HepG2 (cell line): ENCODE results near the gene RAB30. TPM values are rescaled to one million over a fixed set of nuclear protein-coding genes. Genes with fewer than 3 reads are reported as not detected.
A peak's percentile ranks its signal among the peaks of the same experiment; 100 is the strongest.

Source experiments
- BCL3 ChIP-seq: sonication (generic); formaldehyde crosslinking; IDR thresholded peaks from 2 replicates; pipeline ENCODE4 v1.5.1; 2020; ENCODE audit warnings: mild to moderate bottlenecking, missing genetic modification reagents, moderate library complexity
- DPF2 ChIP-seq: sonication (generic); formaldehyde crosslinking; IDR thresholded peaks from 2 replicates; pipeline ENCODE4 v1.4.0; 2020; ENCODE audit warnings: mild to moderate bottlenecking, low read depth, missing genetic modification reagents, borderline replicate concordance
- ESRRA ChIP-seq: sonication (generic); formaldehyde crosslinking; IDR thresholded peaks from 2 replicates; pipeline ENCODE4 v1.5.1; 2020; ENCODE audit warnings: mild to moderate bottlenecking, low read depth, missing genetic modification reagents
- FUBP1 ChIP-seq: sonication (generic); formaldehyde crosslinking; IDR thresholded peaks from 2 replicates; pipeline ENCODE4 v1.5.1; 2020; ENCODE audit warnings: missing genetic modification reagents, mild to moderate bottlenecking, borderline replicate concordance
- GLMP ChIP-seq: sonication (generic); formaldehyde crosslinking; IDR thresholded peaks from 2 replicates; pipeline ENCODE4 v1.9.0; 2021; ENCODE audit warnings: missing genetic modification reagents, mild to moderate bottlenecking, borderline replicate concordance
- HINFP ChIP-seq: sonication (generic); formaldehyde crosslinking; IDR thresholded peaks from 2 replicates; pipeline ENCODE4 v1.4.0; 2020; ENCODE audit warnings: low read depth, mild to moderate bottlenecking, missing genetic modification reagents
- KLF6 ChIP-seq: IDR thresholded peaks from 2 replicates; pipeline ENCODE4 v1.8.0; 2016; ENCODE audit warnings: missing biosample characterization, missing genetic modification reagents
- LCORL ChIP-seq, 2 experiments: fragments of 450-650 bp in 1 of 2; sonication (generic) in 1 of 2; formaldehyde crosslinking in 1 of 2; IDR thresholded peaks; 2 replicates each; pipeline versions ENCODE4 v1.5.0 to v1.6.1; 2017 to 2020; ENCODE audit warnings: antibody characterized with exemption in 1 of 2, missing genetic modification reagents in 1 of 2
- MBNL3 ChIP-seq: fragments of 250-450 bp; sonication (Bioruptor Pico); conservative IDR thresholded peaks from 2 replicates; pipeline ENCODE4 v1.8.0; 2022; ENCODE audit warnings: mild to moderate bottlenecking, inconsistent platforms
- MTA1 ChIP-seq: sonication (generic); formaldehyde crosslinking; IDR thresholded peaks from 2 replicates; pipeline ENCODE4 v1.4.0; 2020; ENCODE audit warnings: missing genetic modification reagents, mild to moderate bottlenecking, borderline replicate concordance
- ZBTB1 ChIP-seq: sonication (generic); formaldehyde crosslinking; IDR thresholded peaks from 2 replicates; pipeline ENCODE4 v1.4.0; 2020; ENCODE audit warnings: missing genetic modification reagents, borderline replicate concordance
- ZBTB38 ChIP-seq: sonication (generic); formaldehyde crosslinking; IDR thresholded peaks from 2 replicates; pipeline ENCODE4 v1.5.1; 2020; ENCODE audit warnings: mild to moderate bottlenecking, missing genetic modification reagents
- ZFP37 ChIP-seq: sonication (generic); formaldehyde crosslinking; IDR thresholded peaks from 2 replicates; pipeline ENCODE4 v1.4.0; 2020; ENCODE audit warnings: missing genetic modification reagents, borderline replicate concordance
- ZNF343 ChIP-seq: sonication (generic); formaldehyde crosslinking; IDR thresholded peaks from 2 replicates; pipeline ENCODE4 v1.4.0; 2020; ENCODE audit warnings: mild to moderate bottlenecking, missing genetic modification reagents
- ZNF354B ChIP-seq: sonication (generic); formaldehyde crosslinking; IDR thresholded peaks from 2 replicates; pipeline ENCODE4 v1.8.0; 2022; ENCODE audit warnings: mild to moderate bottlenecking, missing genetic modification reagents
- ZNF782 ChIP-seq: sonication (generic); formaldehyde crosslinking; IDR thresholded peaks from 2 replicates; pipeline ENCODE4 v1.4.0; 2020; ENCODE audit warnings: missing genetic modification reagents, mild to moderate bottlenecking, borderline replicate concordance
- polyA plus RNA-seq, 8 experiments: library from polyadenylated mRNA; depleted of rRNA in 3 of 8; stranded (reverse) in 7 of 8; unstranded in 1 of 8; fragments of >200 nt; fragmentation: Illumina TruSeq in 4 of 8; extraction: Trizol in 4 of 8; gene quantifications; 2 replicates each; pipeline versions ENCODE4 v1.2.1 to v1.2.3, GENCODE V29; 2011 to 2016; ENCODE audit warnings: low read depth in 4 of 8, missing spikeins in 1 of 8, mixed read lengths in 1 of 8; ENCODE audit not compliant: insufficient read depth in 1 of 8
- total RNA-seq, 5 experiments: library from RNA; depleted of rRNA; stranded (reverse); fragments of >200 nt; fragmentation: Illumina TruSeq; extraction: Trizol; gene quantifications; 2 replicates each; pipeline ENCODE4 v1.2.3, GENCODE V29; 2016; ENCODE audit warnings: low read depth in 1 of 5
- TF ChIP-seq, protein P1 (sequence below), 2 experiments: IDR thresholded peaks; 2 replicates each; pipeline ENCODE4 v1.6.1; 2011 to 2012; ENCODE audit warnings: low read length in 2 of 2, borderline replicate concordance in 1 of 2, low read depth in 1 of 2, mild to moderate bottlenecking in 1 of 2, moderate library complexity in 1 of 2

RAB30 gene
- total and polyA plus RNA-seq, 2 of the 13 experiments (the other 11 are each of a cell fraction or from before 2014, with no cell fraction given) = 3.7 to 5.0 TPM

- TF ChIP-seq, protein P1, sequence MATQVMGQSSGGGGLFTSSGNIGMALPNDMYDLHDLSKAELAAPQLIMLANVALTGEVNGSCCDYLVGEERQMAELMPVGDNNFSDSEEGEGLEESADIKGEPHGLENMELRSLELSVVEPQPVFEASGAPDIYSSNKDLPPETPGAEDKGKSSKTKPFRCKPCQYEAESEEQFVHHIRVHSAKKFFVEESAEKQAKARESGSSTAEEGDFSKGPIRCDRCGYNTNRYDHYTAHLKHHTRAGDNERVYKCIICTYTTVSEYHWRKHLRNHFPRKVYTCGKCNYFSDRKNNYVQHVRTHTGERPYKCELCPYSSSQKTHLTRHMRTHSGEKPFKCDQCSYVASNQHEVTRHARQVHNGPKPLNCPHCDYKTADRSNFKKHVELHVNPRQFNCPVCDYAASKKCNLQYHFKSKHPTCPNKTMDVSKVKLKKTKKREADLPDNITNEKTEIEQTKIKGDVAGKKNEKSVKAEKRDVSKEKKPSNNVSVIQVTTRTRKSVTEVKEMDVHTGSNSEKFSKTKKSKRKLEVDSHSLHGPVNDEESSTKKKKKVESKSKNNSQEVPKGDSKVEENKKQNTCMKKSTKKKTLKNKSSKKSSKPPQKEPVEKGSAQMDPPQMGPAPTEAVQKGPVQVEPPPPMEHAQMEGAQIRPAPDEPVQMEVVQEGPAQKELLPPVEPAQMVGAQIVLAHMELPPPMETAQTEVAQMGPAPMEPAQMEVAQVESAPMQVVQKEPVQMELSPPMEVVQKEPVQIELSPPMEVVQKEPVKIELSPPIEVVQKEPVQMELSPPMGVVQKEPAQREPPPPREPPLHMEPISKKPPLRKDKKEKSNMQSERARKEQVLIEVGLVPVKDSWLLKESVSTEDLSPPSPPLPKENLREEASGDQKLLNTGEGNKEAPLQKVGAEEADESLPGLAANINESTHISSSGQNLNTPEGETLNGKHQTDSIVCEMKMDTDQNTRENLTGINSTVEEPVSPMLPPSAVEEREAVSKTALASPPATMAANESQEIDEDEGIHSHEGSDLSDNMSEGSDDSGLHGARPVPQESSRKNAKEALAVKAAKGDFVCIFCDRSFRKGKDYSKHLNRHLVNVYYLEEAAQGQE (IDR thresholded peaks at IDR 0.05; ENCODE audit: borderline replicate concordance in 1 of 2, low read depth in 1 of 2, low read length in 2 of 2) = peak in 1 of 2 experiments; percentile 66; a peak in 2 of 4 replicates
- TF ChIP-seq DPF2 (CRISPR knock-in tag) (peak; percentile 84), ZFP37 (0 out of 2 replicates have a peak, but pooled peaks have one; percentile 39), GLMP (no peak), ZNF354B (CRISPR knock-in tag) (no peak), BCL3 (no peak; the same call in 1 of the 2 replicates), KLF6 (CRISPR knock-in tag) (peak; percentile 76; the same call in 1 of the 2 replicates), HINFP (CRISPR knock-in tag) (no peak), FUBP1 (CRISPR knock-in tag) (no peak), MBNL3 (CRISPR knock-in tag) (no peak), MTA1 (CRISPR knock-in tag) (peak; percentile 38; the same call in 1 of the 2 replicates), ZBTB38 (0 out of 2 replicates have a peak, but pooled peaks have one; percentile 20), ZNF343 (CRISPR knock-in tag) (no peak), ESRRA (peak; percentile 68), ZNF782 (CRISPR knock-in tag) (no peak), LCORL (IDR thresholded peaks at IDR 0.05) (no peak), LCORL (CRISPR knock-in tag; IDR thresholded peaks at IDR 0.05) (peak; percentile 74), ZBTB1 (no peak)
Observed at GRCh38 chr11:83092488-83093384, 21.0 kb upstream of the RAB30 start (continued).
